Spinal cord (tissue), 10 donors: ENCODE results near the gene REC8. TPM values are rescaled to one million over a fixed set of nuclear protein-coding genes. Genes with fewer than 3 reads are reported as not detected.
"Not testable (repeated sequence)": the region's sequence is repeated elsewhere in the genome, so short reads cannot be mapped to it uniquely, and the experiment has no call there.

ENCODE experiments used
- DNase-seq, 6 donors: peaks; one replicate each; pipeline versions ENCODE4 v3.0.0 to v3.0.0-alpha.2; 2013 to 2015; ENCODE audit warnings: low spot score in 6 of 6, low read depth in 4 of 6
- H3K27ac ChIP-seq: one replicate; pipeline ENCODE4 v1.5.1; 2013; ENCODE audit warnings: low read depth, low read length, control low read depth
- H3K27me3 ChIP-seq: one replicate; pipeline ENCODE4 v1.6.1; 2013; ENCODE audit warnings: low read length; ENCODE audit not compliant: control insufficient read depth, insufficient read depth
- H3K36me3 ChIP-seq: one replicate; pipeline ENCODE4 v1.6.1; 2013; ENCODE audit warnings: low read length; ENCODE audit not compliant: control insufficient read depth, insufficient read depth
- H3K4me1 ChIP-seq: one replicate; pipeline ENCODE4 v1.6.1; 2013; ENCODE audit warnings: low read length; ENCODE audit not compliant: control insufficient read depth, insufficient read depth
- H3K4me3 ChIP-seq: one replicate; pipeline ENCODE4 v1.5.1; 2013; ENCODE audit warnings: low read depth, low read length, control low read depth
- H3K9me3 ChIP-seq: one replicate; pipeline ENCODE4 v1.6.1; 2013; ENCODE audit warnings: low read length; ENCODE audit not compliant: control insufficient read depth, insufficient read depth
- WGBS: methylation state at CpG from one replicate; pipeline ENCODE4 v1.1.5; 2013; ENCODE audit warnings: missing lambda C conversion rate; ENCODE audit not compliant: insufficient coverage; 5-methylcytosine and 5-hydroxymethylcytosine counted together
- polyA plus RNA-seq, 2 donors: library from polyadenylated mRNA; unstranded; fragments of 120-200 nt; gene quantifications; one replicate each; pipeline ENCODE4 v1.2.1, GENCODE V29; 2013; ENCODE audit not compliant: insufficient read length in 2 of 2
- total RNA-seq, 2 donors: library from RNA; depleted of rRNA in 1 of 2; stranded (reverse); fragments of 120-200 nt in 1 of 2; fragments of >200 nt in 1 of 2; gene quantifications; one replicate each; pipeline versions ENCODE4 v1.2.3 to v1.2.4, GENCODE V29; 2013 to 2014
- donor health status: healthy.

REC8 gene
- total and polyA plus RNA-seq, 4 donors = 18.7 to 129 (median 58.9) TPM

GRCh38 chr14:24196071-24197055 is 24.5 kb downstream of the REC8 start:
- no peaks in the 10 kb centered on the region for H3K27me3 ChIP-seq
- H3K4me3 ChIP-seq = peak overlapping the region; percentile 90
- DNase-seq = no peak
- H3K9me3 ChIP-seq = no peaks in the 10 kb centered on the region
- peaks cover 13% of the 10 kb centered on the region for H3K4me1 ChIP-seq
- 20% methylated on average over 16 of the region's 33 CpGs for WGBS
- peak overlapping the region; percentile 96 for H3K27ac ChIP-seq
- H3K36me3 ChIP-seq = peaks cover 17% of the 10 kb centered on the region

GRCh38 chr14:24197056-24197450 is 25.2 kb downstream of the REC8 start:
- Histone ChIP-seq H3K27ac (no peak overlapping the region), H3K4me3 (no peak overlapping the region), H3K36me3 (peaks cover 16% of the 10 kb centered on the region), H3K27me3 (no peaks in the 10 kb centered on the region), H3K4me1 (peaks cover 13% of the 10 kb centered on the region), H3K9me3 (no peaks in the 10 kb centered on the region)
- DNase-seq = no peak
- WGBS = 67% methylated on average over 1 of the region's 2 CpGs

GRCh38 chr14:24198814-24199524 is 27.1 kb downstream of the REC8 start:
- no peak overlapping the region for H3K4me3 ChIP-seq
- H3K9me3 ChIP-seq = no peaks in the 10 kb centered on the region
- H3K4me1 ChIP-seq = peaks cover 13% of the 10 kb centered on the region
- peaks cover 3% of the 10 kb centered on the region for H3K36me3 ChIP-seq
- H3K27ac ChIP-seq = no peak overlapping the region
- 100% methylated on average over 2 of the region's 7 CpGs for WGBS
- no peaks in the 10 kb centered on the region for H3K27me3 ChIP-seq
- DNase-seq = no peak

- not testable (repeated sequence) for H3K4me1 ChIP-seq, H3K9me3 ChIP-seq, H3K27me3 ChIP-seq, DNase-seq, H3K4me3 ChIP-seq, H3K27ac ChIP-seq
- H3K36me3 ChIP-seq = peaks cover 23% of the 10 kb centered on the region
- 84% methylated on average over 8 of the region's 8 CpGs for WGBS
Observed at GRCh38 chr14:24202538-24202937, 30.7 kb downstream of the REC8 start.

- not testable (repeated sequence) for H3K4me3 ChIP-seq, DNase-seq, H3K9me3 ChIP-seq, H3K27me3 ChIP-seq, H3K4me1 ChIP-seq, H3K27ac ChIP-seq
- peaks cover 32% of the 10 kb centered on the region for H3K36me3 ChIP-seq
- 100% methylated on average over 3 of the region's 16 CpGs for WGBS
Observed at GRCh38 chr14:24203249-24203886, 31.5 kb downstream of the REC8 start.

- H3K27ac ChIP-seq = no peak overlapping the region
- DNase-seq = no peak
- WGBS = 89% methylated on average over 6 of the region's 7 CpGs
- H3K4me1 ChIP-seq = no peaks in the 10 kb centered on the region
- H3K9me3 ChIP-seq = no peaks in the 10 kb centered on the region
- no peak overlapping the region for H3K4me3 ChIP-seq
- H3K36me3 ChIP-seq = peaks cover 40% of the 10 kb centered on the region
- H3K27me3 ChIP-seq = no peaks in the 10 kb centered on the region
Observed at GRCh38 chr14:24204163-24205146, 32.6 kb downstream of the REC8 start.

- Histone ChIP-seq H3K27ac (no peak overlapping the region), H3K4me3 (no peak overlapping the region), H3K9me3 (no peaks in the 10 kb centered on the region), H3K36me3 (peaks cover 56% of the 10 kb centered on the region), H3K27me3 (no peaks in the 10 kb centered on the region), H3K4me1 (peaks cover 3% of the 10 kb centered on the region)
- 98% methylated on average over 10 of the region's 11 CpGs for WGBS
- no peak for DNase-seq
Observed at GRCh38 chr14:24206260-24207103, 34.6 kb downstream of the REC8 start.

- H3K27me3 ChIP-seq = no peaks in the 10 kb centered on the region
- peaks cover 53% of the 10 kb centered on the region for H3K36me3 ChIP-seq
- DNase-seq = no peak
- H3K4me3 ChIP-seq = no peak overlapping the region
- 96% methylated on average over 5 of the region's 5 CpGs for WGBS
- H3K4me1 ChIP-seq = peaks cover 4% of the 10 kb centered on the region
- no peak overlapping the region for H3K27ac ChIP-seq
- no peaks in the 10 kb centered on the region for H3K9me3 ChIP-seq
Observed at GRCh38 chr14:24207104-24207551, 35.2 kb downstream of the REC8 start.
